Endothelial cell of hepatic sinusoid (primary cell): ENCODE measurements around the gene RPL38.

ENCODE experiments used
- in situ Hi-C: cut with HindIII; loops from 2 replicates; pipeline ENCODE4 v1.10.0; 2017; ENCODE audit warnings: low sequenced_read_pairs

The RPL38 gene

DNA sequence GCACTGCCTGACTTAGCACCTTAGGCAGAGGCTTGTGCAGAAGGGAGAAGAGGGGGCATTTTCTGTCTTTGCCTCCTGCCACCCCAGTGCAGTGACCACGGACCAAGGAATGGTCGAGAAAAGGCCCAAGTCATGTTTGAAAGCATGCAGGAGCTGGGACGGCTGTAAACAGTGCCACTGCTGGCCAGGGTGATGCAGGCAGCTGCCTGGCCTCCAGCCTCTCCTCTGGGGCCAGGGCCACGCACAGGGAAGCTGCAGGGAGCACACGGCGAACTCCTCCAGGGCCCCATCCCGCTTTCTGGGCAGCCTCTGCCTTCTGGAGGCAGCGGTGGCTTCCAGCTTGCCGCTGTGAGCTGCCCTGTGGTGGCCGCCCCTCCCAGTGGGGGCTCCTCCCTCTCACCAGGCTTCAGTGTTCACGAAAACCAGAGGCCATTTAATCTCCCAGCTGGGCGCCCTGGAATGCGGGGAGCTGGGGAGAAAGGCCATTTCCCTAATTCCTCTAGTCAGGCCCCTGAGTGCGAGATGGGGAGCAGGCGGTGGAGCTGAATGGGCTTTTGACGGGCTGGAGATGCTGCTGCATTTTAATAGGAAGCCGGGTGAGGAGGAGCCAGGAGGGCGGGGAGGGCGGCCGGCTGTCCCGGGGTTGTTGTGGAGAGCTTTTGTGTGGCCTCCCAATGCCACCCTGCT lies 41.8 kb downstream of the RPL38 start:
- in situ Hi-C loops, result no loop called here

- in situ Hi-C loops, result no loop called here
These were observed 42.4 kb downstream of the RPL38 start for GRCh38 chr17:74245871-74246270.

GRCh38 chr17:74249590-74250270 lies 46.3 kb downstream of the RPL38 start:
- in situ Hi-C loops, result loop anchor here (5.0 kb wide), 1 partner anchor 53 kb away; no protein-coding TSS in a partner anchor

DNA sequence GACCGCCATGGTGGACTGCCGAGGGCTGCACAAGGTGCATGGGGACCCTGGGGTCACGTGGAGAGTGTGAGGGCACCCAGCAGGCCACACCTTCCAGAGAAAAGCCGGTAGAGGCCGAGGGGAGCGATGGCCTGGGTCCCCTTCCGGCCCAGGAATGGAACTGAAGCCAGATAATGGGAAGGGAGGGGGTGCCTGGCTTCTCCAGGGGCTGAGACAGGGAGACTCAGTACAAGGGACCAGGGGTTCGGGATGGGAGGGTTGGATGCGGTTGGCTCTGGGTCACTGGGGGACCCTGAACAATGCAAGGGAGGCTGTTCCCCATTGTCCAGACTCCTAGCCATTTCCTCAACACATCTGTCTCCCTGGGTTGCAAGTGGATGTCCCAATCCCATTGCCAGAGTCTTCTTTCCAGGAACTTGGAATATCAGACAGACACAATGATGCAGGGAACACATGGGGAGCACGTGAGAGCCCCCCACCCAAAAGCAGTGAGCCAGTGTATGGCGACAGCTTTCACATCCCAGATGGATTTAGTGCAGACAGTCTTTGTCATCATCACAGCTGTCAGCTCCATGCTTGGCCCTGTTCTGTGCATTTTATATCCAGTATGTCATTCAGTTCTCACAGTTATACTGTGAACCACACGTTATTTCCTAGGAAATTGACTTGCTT lies 47.0 kb downstream of the RPL38 start:
- in situ Hi-C loops, result loop anchor here (5.0 kb wide), 1 partner anchor 52 kb away; no protein-coding TSS in a partner anchor

- in situ Hi-C loops, result loop anchor here (5.0 kb wide), 1 partner anchor 51 kb away; no protein-coding TSS in a partner anchor
These were observed 47.6 kb downstream of the RPL38 start for GRCh38 chr17:74251051-74251450.

- in situ Hi-C loops, result loop anchor here (5.0 kb wide), 1 partner anchor 51 kb away; no protein-coding TSS in a partner anchor
These were observed 48.1 kb downstream of the RPL38 start for GRCh38 chr17:74251569-74251968.

DNA sequence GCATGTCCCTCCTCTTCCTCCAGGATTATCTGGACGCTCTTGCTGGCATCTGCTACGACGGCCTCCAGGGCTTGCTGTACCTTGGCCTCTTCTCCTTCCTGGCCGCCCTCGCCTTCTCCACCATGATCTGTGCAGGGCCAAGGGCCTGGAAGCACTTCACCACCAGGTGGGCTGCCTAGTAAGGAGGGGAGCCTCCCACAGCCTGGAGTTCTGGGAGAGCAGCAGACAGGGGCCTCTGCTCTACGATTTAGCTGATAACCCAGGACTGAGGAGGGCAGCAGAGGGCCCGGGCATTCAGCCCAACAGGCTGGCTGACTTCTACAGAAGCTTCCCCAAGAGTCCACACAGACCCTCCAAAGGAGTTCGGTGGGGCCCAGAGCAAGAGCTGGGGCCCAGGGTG lies 48.7 kb downstream of the RPL38 start:
- in situ Hi-C loops, result loop anchor here (5.0 kb wide), 1 partner anchor 50 kb away; no protein-coding TSS in a partner anchor

DNA sequence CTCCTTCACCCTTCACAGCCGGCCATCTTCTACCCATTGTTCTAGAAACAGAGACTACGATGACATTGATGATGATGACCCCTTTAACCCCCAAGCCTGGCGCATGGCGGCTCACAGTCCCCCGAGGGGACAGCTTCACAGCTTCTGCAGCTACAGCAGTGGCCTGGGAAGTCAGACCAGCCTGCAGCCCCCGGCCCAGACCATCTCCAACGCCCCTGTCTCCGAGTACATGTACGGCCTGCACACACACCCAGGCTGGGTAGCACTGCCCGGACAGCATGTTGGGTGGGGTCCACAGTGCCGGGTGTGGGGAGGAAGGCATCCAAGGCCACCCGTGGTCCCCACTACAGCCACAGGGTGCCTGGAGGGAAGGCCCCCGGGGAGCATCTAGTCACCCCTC lies 49.6 kb downstream of the RPL38 start:
- in situ Hi-C loops, result loop anchor here (5.0 kb wide), 1 partner anchor 49 kb away; no protein-coding TSS in a partner anchor

DNA sequence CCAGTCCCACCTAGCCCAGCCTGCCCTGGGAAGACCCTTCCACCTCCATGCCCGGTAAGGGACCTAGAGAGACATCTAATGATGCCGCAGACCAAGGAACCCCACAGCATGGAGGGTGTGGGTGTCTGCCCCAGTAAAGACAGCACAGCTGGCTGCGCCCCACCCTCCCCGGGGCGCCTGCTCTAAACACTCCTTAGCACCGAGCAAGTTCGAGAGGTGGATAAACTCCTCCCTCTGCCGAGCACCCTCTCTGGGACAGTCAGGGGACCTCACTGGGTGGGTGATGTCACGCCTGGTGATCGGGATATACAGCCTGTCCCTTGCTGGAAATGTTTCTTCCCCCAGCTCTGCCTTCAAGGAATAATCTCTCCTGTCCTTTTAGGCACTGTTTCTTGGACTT lies 53.8 kb downstream of the RPL38 start:
- in situ Hi-C loops, result no loop called here

- in situ Hi-C loops, result no loop called here
These were observed 56.4 kb downstream of the RPL38 start for GRCh38 chr17:74259667-74260524.
